ENCODE measurements around the gene ZNF660.
"Not testable (repeated sequence)": the region's sequence is repeated elsewhere in the genome, so short reads cannot be mapped to it uniquely, and the experiment has no call there.

Gene ZNF660

GRCh38 chr3:44584646-44585501 is at the start of gene ZNF660:
ZNF660 (plus strand) TSS chr3:44584964; CDS start chr3:44594194, 9,230 bp downstream.
- DNase-seq = peak; percentile 31

- no peak for DNase-seq
Observed at GRCh38 chr3:44535364-44535763, 49.4 kb upstream of the ZNF660 start.

- DNase-seq = not testable (repeated sequence)
Observed at GRCh38 chr3:44544811-44545210, 40.0 kb upstream of the ZNF660 start.

- peak; percentile 74 for DNase-seq
Observed at GRCh38 chr3:44554626-44555592, 29.9 kb upstream of the ZNF660 start, which contains the start of gene ZKSCAN7. ZKSCAN7 (plus strand) TSS chr3:44555193; CDS start chr3:44557048, 1,855 bp downstream.

- no peak for DNase-seq
Observed at GRCh38 chr3:44555723-44556122, 29.0 kb upstream of the ZNF660 start.

GRCh38 chr3:44557074-44557473 is 27.7 kb upstream of the ZNF660 start:
- no peak for DNase-seq

GRCh38 chr3:44561076-44561475 is 23.7 kb upstream of the ZNF660 start:
- no peak for DNase-seq

- no peak for DNase-seq
Observed at GRCh38 chr3:44562147-44562546, 22.6 kb upstream of the ZNF660 start.

- no peak for DNase-seq
Observed at GRCh38 chr3:44568561-44568960, 16.2 kb upstream of the ZNF660 start.

- DNase-seq = no peak
Observed at GRCh38 chr3:44571024-44571423, 13.7 kb upstream of the ZNF660 start.

GRCh38 chr3:44576613-44577012 is 8.2 kb upstream of the ZNF660 start:
- DNase-seq = no peak

- not testable (repeated sequence) for DNase-seq
Observed at GRCh38 chr3:44577354-44577952, 7.3 kb upstream of the ZNF660 start.

- not testable (repeated sequence) for DNase-seq
Observed at GRCh38 chr3:44578316-44578715, 6.4 kb upstream of the ZNF660 start.

- not testable (repeated sequence) for DNase-seq
Observed at GRCh38 chr3:44578924-44579515, 5.7 kb upstream of the ZNF660 start.

GRCh38 chr3:44579749-44580148 is 5.0 kb upstream of the ZNF660 start:
- not testable (repeated sequence) for DNase-seq

- not testable (repeated sequence) for DNase-seq
Observed at GRCh38 chr3:44580971-44581370, 3.8 kb upstream of the ZNF660 start.

GRCh38 chr3:44596621-44597020 is 11.9 kb downstream of the ZNF660 start:
- DNase-seq = no peak

GRCh38 chr3:44601749-44602148 is 17.0 kb downstream of the ZNF660 start:
- no peak for DNase-seq

- DNase-seq = no peak
Observed at GRCh38 chr3:44612678-44613077, 27.9 kb downstream of the ZNF660 start.

GRCh38 chr3:44624749-44625480 is 40.2 kb downstream of the ZNF660 start, which contains the start of gene ZNF197:
ZNF197 (plus strand) TSS chr3:44625036; CDS start chr3:44629155, 4,119 bp downstream.
- DNase-seq = peak; percentile 77

GRCh38 chr3:44628716-44629115 is 44.0 kb downstream of the ZNF660 start:
- DNase-seq = no peak

GRCh38 chr3:44632193-44632592 is 47.4 kb downstream of the ZNF660 start:
- DNase-seq = no peak

Data from stimulated activated CD8-positive, alpha-beta memory T cell treated with anti-CD3 and anti-CD28 coated beads, Interleukin-4, amount 100 ng/mL, for 48 hours (primary cell).